Fibroblast of lung (primary cell): Measurements from ENCODE around the gene RIN3. TPM values are rescaled to one million over a fixed set of nuclear protein-coding genes. Genes with fewer than 3 reads are reported as not detected.
A peak's percentile ranks its signal among the peaks of the same experiment; 100 is the strongest.

Experiments
- DNase-seq, 2 donors: peaks; one replicate each; pipeline versions ENCODE4 v3.0.0 to v3.0.0-alpha.2; 2010; ENCODE audit warnings: low read depth in 2 of 2
- H2AFZ ChIP-seq: 2 replicates; pipeline ENCODE4 v1.5.1; 2012; ENCODE audit warnings: low read length, control low read depth, inconsistent platforms
- H3K27ac ChIP-seq: 2 replicates; pipeline ENCODE4 v1.5.1; 2011; ENCODE audit warnings: low read length, control low read depth; ENCODE audit not compliant: insufficient read depth
- H3K27me3 ChIP-seq: 2 replicates; pipeline ENCODE4 v1.5.1; 2011; ENCODE audit warnings: mild to moderate bottlenecking, low read length; ENCODE audit not compliant: control insufficient read depth, insufficient read depth
- H3K36me3 ChIP-seq: 2 replicates; pipeline ENCODE4 v1.5.1; 2011; ENCODE audit warnings: low read length; ENCODE audit not compliant: control insufficient read depth, insufficient read depth
- H3K4me1 ChIP-seq: 2 replicates; pipeline ENCODE4 v1.5.1; 2011; ENCODE audit warnings: low read length; ENCODE audit not compliant: control insufficient read depth, insufficient read depth; ENCODE audit errors: extremely low read depth
- H3K4me2 ChIP-seq: 2 replicates; pipeline ENCODE4 v1.5.1; 2011; ENCODE audit warnings: low read length, control low read depth; ENCODE audit not compliant: insufficient read depth; ENCODE audit errors: extremely low read depth
- H3K4me3 ChIP-seq, 4 experiments: fragments of 200-600 bp in 1 of 4; sonication (generic) in 1 of 4; replicated peaks in 1 of 4; 2 replicates each; pipeline ENCODE4 v1.5.1; 2011 to 2016; ENCODE audit warnings: low read length in 4 of 4, low read depth in 3 of 4, mild to moderate bottlenecking in 3 of 4, control low read depth in 2 of 4, inconsistent platforms in 1 of 4, mixed read lengths in 1 of 4; ENCODE audit not compliant: insufficient read depth in 1 of 4; ENCODE audit errors: control extremely low read depth in 1 of 4
- H3K79me2 ChIP-seq: 2 replicates; pipeline ENCODE4 v1.5.1; 2012; ENCODE audit warnings: mild to moderate bottlenecking, low read length, inconsistent platforms; ENCODE audit not compliant: control insufficient read depth, insufficient read depth
- H3K9ac ChIP-seq: 2 replicates; pipeline ENCODE4 v1.5.1; 2011; ENCODE audit warnings: mild to moderate bottlenecking, low read length, control low read depth; ENCODE audit not compliant: insufficient read depth
- H3K9me3 ChIP-seq: 2 replicates; pipeline ENCODE4 v1.5.1; 2012; ENCODE audit warnings: low read depth, low read length; ENCODE audit not compliant: control insufficient read depth, insufficient read depth
- H4K20me1 ChIP-seq: 2 replicates; pipeline ENCODE4 v1.5.1; 2011; ENCODE audit warnings: low read length; ENCODE audit not compliant: control insufficient read depth, insufficient read depth; ENCODE audit errors: extremely low read depth
- EZH2 ChIP-seq: IDR thresholded peaks from 2 replicates; pipeline ENCODE4 v1.5.1; 2012; ENCODE audit warnings: low read length, control low read depth, mild to moderate bottlenecking; ENCODE audit errors: missing control alignments
- polyA plus RNA-seq, 2 donors: library from polyadenylated mRNA; depleted of rRNA in 1 of 2; stranded (reverse) in 1 of 2; unstranded in 1 of 2; fragments of >200 nt; gene quantifications; 2 replicates each; pipeline ENCODE4 v1.2.1, GENCODE V29; 2011 to 2012; ENCODE audit warnings: missing spikeins in 1 of 2
- total RNA-seq: library from RNA; depleted of rRNA; stranded (reverse); fragments of >200 nt; gene quantifications from 2 replicates; pipeline ENCODE4 v1.2.1, GENCODE V29; 2014
- TF ChIP-seq, protein P1 (sequence below), 2 donors: IDR thresholded peaks in 1 of 2; conservative IDR thresholded peaks in 1 of 2; 1 replicate in 1 of 2; 2 replicates in 1 of 2; pipeline ENCODE4 v1.5.1; 2011 to 2012; ENCODE audit warnings: low read length in 2 of 2, control low read depth in 1 of 2, inconsistent platforms in 1 of 2, low read depth in 1 of 2, mild to moderate bottlenecking in 1 of 2

RIN3 gene
- total and polyA plus RNA-seq, 2 donors (not counting 1 experiment from before 2014, with no cell fraction given) = 8.9 to 9.2 TPM

DNA sequence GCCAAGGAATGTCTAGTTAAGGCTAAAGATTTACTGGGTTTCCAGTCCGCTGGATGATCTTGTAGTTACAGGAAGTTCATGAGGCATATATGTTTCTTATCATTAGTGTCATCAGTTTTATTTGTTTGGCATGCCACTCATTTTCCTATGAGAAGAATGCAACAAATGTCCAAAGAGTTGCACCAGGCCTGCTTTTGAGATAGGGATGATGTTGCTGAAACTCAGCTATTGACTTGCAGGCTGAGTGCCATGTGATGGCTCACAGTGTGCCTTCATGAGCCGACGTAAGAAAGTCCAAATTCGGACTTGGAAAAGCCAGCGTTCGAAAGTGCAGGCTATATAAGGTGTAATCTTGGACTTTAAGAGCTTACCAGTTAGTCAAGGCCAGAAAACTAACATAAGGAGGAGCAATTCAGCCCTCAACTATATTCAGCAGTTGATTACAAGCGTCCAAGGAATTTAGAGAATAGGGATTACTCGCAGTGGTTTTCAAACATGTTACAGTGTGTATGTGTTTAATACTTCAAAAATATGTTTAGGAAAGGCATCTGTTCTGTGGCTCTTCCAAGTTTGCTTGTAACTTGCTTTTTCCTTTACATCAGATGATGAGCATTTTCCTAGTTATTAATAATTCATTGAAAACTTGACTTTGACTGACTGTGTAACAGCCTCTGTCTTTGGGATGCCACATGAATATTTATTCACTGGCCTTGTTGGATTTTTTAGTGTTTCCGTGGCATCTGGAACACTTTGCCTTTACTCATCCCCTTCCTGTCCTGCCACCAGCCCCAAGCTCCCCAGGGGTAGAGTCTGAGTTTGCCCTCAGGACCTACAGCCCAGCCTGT, 133.6 kb downstream of the RIN3 start:
- peak overlapping the region; percentile 61 for H3K9ac ChIP-seq
- H3K36me3 ChIP-seq = peaks cover 7% of the 10 kb centered on the region
- no peaks in the 10 kb centered on the region for H3K9me3 ChIP-seq
- TF ChIP-seq EZH2 = no peak
- TF ChIP-seq, protein P1, sequence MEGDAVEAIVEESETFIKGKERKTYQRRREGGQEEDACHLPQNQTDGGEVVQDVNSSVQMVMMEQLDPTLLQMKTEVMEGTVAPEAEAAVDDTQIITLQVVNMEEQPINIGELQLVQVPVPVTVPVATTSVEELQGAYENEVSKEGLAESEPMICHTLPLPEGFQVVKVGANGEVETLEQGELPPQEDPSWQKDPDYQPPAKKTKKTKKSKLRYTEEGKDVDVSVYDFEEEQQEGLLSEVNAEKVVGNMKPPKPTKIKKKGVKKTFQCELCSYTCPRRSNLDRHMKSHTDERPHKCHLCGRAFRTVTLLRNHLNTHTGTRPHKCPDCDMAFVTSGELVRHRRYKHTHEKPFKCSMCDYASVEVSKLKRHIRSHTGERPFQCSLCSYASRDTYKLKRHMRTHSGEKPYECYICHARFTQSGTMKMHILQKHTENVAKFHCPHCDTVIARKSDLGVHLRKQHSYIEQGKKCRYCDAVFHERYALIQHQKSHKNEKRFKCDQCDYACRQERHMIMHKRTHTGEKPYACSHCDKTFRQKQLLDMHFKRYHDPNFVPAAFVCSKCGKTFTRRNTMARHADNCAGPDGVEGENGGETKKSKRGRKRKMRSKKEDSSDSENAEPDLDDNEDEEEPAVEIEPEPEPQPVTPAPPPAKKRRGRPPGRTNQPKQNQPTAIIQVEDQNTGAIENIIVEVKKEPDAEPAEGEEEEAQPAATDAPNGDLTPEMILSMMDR (conservative IDR thresholded peaks at IDR 0.05 in 1 of 2, IDR thresholded peaks at IDR 0.05 in 1 of 2; ENCODE audit: low read depth in 1 of 2, low read length in 2 of 2) = no peak
- no peaks in the 10 kb centered on the region for H4K20me1 ChIP-seq
- H3K4me2 ChIP-seq = peak overlapping the region; percentile 4
- peaks cover 41% of the 10 kb centered on the region for H3K4me1 ChIP-seq
- peak overlapping the region; percentile 91 for H3K27ac ChIP-seq
- H3K79me2 ChIP-seq = no peaks in the 10 kb centered on the region
- H2AFZ ChIP-seq = no peak overlapping the region
- no peak overlapping the region for H3K4me3 ChIP-seq
- no peaks in the 10 kb centered on the region for H3K27me3 ChIP-seq
- peak; percentile 92 to 97 for DNase-seq

DNA sequence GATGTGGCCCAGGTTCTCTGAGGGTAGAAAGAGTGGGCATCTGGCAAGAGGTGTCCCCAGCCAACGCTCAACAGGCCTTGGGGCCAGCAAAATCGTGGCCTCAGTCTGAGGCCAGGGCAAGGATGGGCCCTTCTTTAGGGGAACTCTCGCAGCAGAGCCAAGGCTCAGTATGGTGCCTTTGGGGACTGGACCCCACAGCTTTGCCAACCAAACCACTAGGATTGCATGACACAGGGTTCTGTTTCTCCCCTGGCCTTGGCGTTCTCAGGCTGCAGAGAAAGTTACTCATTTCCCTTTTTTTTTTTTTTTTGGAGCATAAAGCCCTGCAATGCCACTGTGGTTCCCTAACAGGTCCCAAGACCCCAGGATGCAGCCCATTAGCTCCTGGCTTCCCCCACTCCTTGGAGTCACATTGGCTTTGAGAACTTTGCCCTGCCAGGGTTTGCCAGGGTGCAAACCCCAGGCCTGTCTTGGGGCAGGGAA, 134.3 kb downstream of the RIN3 start:
- TF ChIP-seq, protein P1 (conservative IDR thresholded peaks at IDR 0.05 in 1 of 2, IDR thresholded peaks at IDR 0.05 in 1 of 2; ENCODE audit: low read depth in 1 of 2, low read length in 2 of 2) = no peak
- no peak for TF ChIP-seq EZH2
- Histone ChIP-seq H3K27ac (peak overlapping the region; percentile 91), H3K36me3 (peaks cover 9% of the 10 kb centered on the region), H3K4me3 (no peak overlapping the region), H4K20me1 (no peaks in the 10 kb centered on the region), H3K9me3 (no peaks in the 10 kb centered on the region), H3K9ac (peak overlapping the region; percentile 61), H3K4me2 (no peak overlapping the region), H3K79me2 (no peaks in the 10 kb centered on the region), H3K4me1 (peaks cover 41% of the 10 kb centered on the region), H2AFZ (no peak overlapping the region), H3K27me3 (no peaks in the 10 kb centered on the region)
- peak; percentile 31 to 57 for DNase-seq

DNA sequence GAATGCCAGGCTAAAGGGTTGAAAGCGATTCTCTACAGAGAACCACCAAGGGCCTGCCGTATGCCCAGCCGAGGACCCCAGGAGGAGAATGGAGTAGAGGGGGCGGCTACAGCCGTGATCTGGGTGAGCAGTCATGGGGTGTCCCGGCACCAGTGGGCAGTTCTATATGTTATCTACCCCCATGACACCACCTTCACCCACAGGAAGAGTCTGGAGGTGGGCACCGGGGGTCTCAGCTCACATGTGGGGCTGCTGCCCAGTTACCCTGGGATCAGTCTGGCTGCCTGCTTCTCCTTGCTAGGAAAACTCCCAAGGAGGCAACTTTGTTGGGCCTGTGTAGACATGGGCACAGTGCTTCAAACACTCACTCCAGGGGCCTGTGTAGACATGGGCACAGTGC, 135.5 kb downstream of the RIN3 start:
- Histone ChIP-seq H3K9me3 (no peaks in the 10 kb centered on the region), H3K4me3 (no peak overlapping the region), H3K4me1 (peaks cover 41% of the 10 kb centered on the region), H3K27me3 (no peaks in the 10 kb centered on the region), H3K36me3 (peaks cover 12% of the 10 kb centered on the region), H3K27ac (peak overlapping the region; percentile 91), H3K9ac (no peak overlapping the region), H2AFZ (no peak overlapping the region), H4K20me1 (no peaks in the 10 kb centered on the region), H3K79me2 (no peaks in the 10 kb centered on the region), H3K4me2 (no peak overlapping the region)
- DNase-seq = no peak
- TF ChIP-seq, protein P1 (conservative IDR thresholded peaks at IDR 0.05 in 1 of 2, IDR thresholded peaks at IDR 0.05 in 1 of 2; ENCODE audit: low read depth in 1 of 2, low read length in 2 of 2) = no peak
- TF ChIP-seq EZH2 = no peak
